Suprapubic skin (tissue), 4 donors: ENCODE results near the gene ETS2. TPM values are rescaled to one million over a fixed set of nuclear protein-coding genes. Genes with fewer than 3 reads are reported as not detected.

Experiments
- DNase-seq, 2 donors: peaks; one replicate each; pipeline ENCODE4 v3.0.0-alpha.2; 2019; ENCODE audit warnings: low spot score in 2 of 2
- H3K27ac ChIP-seq: fragments of 200-600 bp; sonication (generic); one replicate; pipeline ENCODE4 v1.5.1; 2019
- H3K27me3 ChIP-seq: fragments of 200-600 bp; sonication (generic); one replicate; pipeline ENCODE4 v1.5.1; 2019
- H3K36me3 ChIP-seq: fragments of 200-600 bp; sonication (generic); one replicate; pipeline ENCODE4 v1.5.1; 2019
- H3K4me1 ChIP-seq: fragments of 200-600 bp; sonication (generic); one replicate; pipeline ENCODE4 v1.5.1; 2019
- H3K4me3 ChIP-seq: fragments of 200-600 bp; sonication (generic); one replicate; pipeline ENCODE4 v1.5.1; 2019; ENCODE audit warnings: mild to moderate bottlenecking
- H3K9me3 ChIP-seq: fragments of 200-600 bp; sonication (generic); one replicate; pipeline ENCODE4 v1.5.1; 2019
- CTCF ChIP-seq, 2 donors: fragments of 200-600 bp in 1 of 2; fragments of 450-650 bp in 1 of 2; sonication (generic) in 1 of 2; IDR thresholded peaks; one replicate each; pipeline ENCODE4 v1.5.1; 2016 to 2019; ENCODE audit warnings: antibody characterized with exemption in 2 of 2, mild to moderate bottlenecking in 1 of 2, moderate library complexity in 1 of 2
- EP300 ChIP-seq: sonication (generic); formaldehyde crosslinking; IDR thresholded peaks from one replicate; pipeline ENCODE4 v1.6.1; 2017; ENCODE audit warnings: antibody characterized with exemption
- POLR2A ChIP-seq, 2 donors: fragments of 450-650 bp; IDR thresholded peaks; one replicate each; pipeline ENCODE4 v1.6.1; 2017; ENCODE audit warnings: antibody characterized with exemption in 2 of 2, mild to moderate bottlenecking in 2 of 2, moderate library complexity in 2 of 2
- POLR2AphosphoS5 ChIP-seq, 3 donors: sonication (generic); formaldehyde crosslinking; IDR thresholded peaks; one replicate each; pipeline ENCODE4 v1.6.1; 2017; ENCODE audit warnings: antibody characterized with exemption in 3 of 3
- WGBS: methylation state at CpG from one replicate; pipeline ENCODE4 v1.1.5; 2018; 5-methylcytosine and 5-hydroxymethylcytosine counted together
- total RNA-seq, 4 donors: library from RNA; depleted of rRNA; stranded (reverse); fragments of >200 nt; gene quantifications; one replicate each; pipeline ENCODE4 v1.1.0, GENCODE V29; 2016

Gene ETS2
- total RNA-seq, 4 donors from 2014 or later: 198 to 510 (median 416) TPM

GRCh38 chr21:38819719-38820159 lies 14.0 kb downstream of the ETS2 start:
- Histone ChIP-seq H3K27me3 (no peaks in the 10 kb centered on the region), H3K4me1 (peaks cover 27% of the 10 kb centered on the region), H3K4me3 (no peak overlapping the region), H3K36me3 (peaks cover 91% of the 10 kb centered on the region), H3K9me3 (no peaks in the 10 kb centered on the region), H3K27ac (peak overlapping the region; percentile 67)
- no peak for DNase-seq
- WGBS: 71% methylated on average over 8 of the region's 8 CpGs
- TF ChIP-seq POLR2AphosphoS5 (IDR thresholded peaks at IDR 0.05): no peak
- TF ChIP-seq POLR2A (IDR thresholded peaks at IDR 0.05): no peak
- TF ChIP-seq EP300: no peak
- no peak for TF ChIP-seq CTCF (IDR thresholded peaks at IDR 0.05)

GRCh38 chr21:38820471-38821239 lies 14.9 kb downstream of the ETS2 start:
- no peak for DNase-seq

GRCh38 chr21:38821248-38821647 lies 15.5 kb downstream of the ETS2 start:
- Histone ChIP-seq H3K27me3 (no peaks in the 10 kb centered on the region), H3K9me3 (no peaks in the 10 kb centered on the region), H3K4me1 (peaks cover 32% of the 10 kb centered on the region), H3K36me3 (peaks cover 79% of the 10 kb centered on the region), H3K4me3 (no peak overlapping the region), H3K27ac (no peak overlapping the region)
- no peak for DNase-seq
- no peak for TF ChIP-seq POLR2AphosphoS5 (IDR thresholded peaks at IDR 0.05)
- no peak for TF ChIP-seq EP300
- TF ChIP-seq POLR2A (IDR thresholded peaks at IDR 0.05): no peak
- no peak for TF ChIP-seq CTCF (IDR thresholded peaks at IDR 0.05)
- WGBS: 91% methylated on average over 6 of the region's 6 CpGs

More at GRCh38 chr21:38820471-38821239, 14.9 kb downstream of the ETS2 start:
- WGBS: 81% methylated on average over 18 of the region's 18 CpGs
- TF ChIP-seq EP300: no peak
- TF ChIP-seq CTCF (IDR thresholded peaks at IDR 0.05): no peak
- TF ChIP-seq POLR2A (IDR thresholded peaks at IDR 0.05): no peak
- TF ChIP-seq POLR2AphosphoS5 (IDR thresholded peaks at IDR 0.05): peak in 1 of 3 donors; percentile 8
- H3K27ac ChIP-seq: peak overlapping the region; percentile 67
- peaks cover 32% of the 10 kb centered on the region for H3K4me1 ChIP-seq
- no peak overlapping the region for H3K4me3 ChIP-seq
- no peaks in the 10 kb centered on the region for H3K27me3 ChIP-seq
- H3K36me3 ChIP-seq: peaks cover 82% of the 10 kb centered on the region
- H3K9me3 ChIP-seq: no peaks in the 10 kb centered on the region

- no peak overlapping the region for H3K27ac ChIP-seq
- H3K4me3 ChIP-seq: no peak overlapping the region
- no peak for DNase-seq
- TF ChIP-seq POLR2AphosphoS5 (IDR thresholded peaks at IDR 0.05): no peak
- TF ChIP-seq EP300: no peak
- no peak for TF ChIP-seq POLR2A (IDR thresholded peaks at IDR 0.05)
- no peak for TF ChIP-seq CTCF (IDR thresholded peaks at IDR 0.05)
- WGBS: 100% methylated on average over 5 of the region's 9 CpGs
- H3K36me3 ChIP-seq: peaks cover 70% of the 10 kb centered on the region
- H3K9me3 ChIP-seq: no peaks in the 10 kb centered on the region
- H3K4me1 ChIP-seq: peaks cover 32% of the 10 kb centered on the region
- H3K27me3 ChIP-seq: no peaks in the 10 kb centered on the region
Observed at GRCh38 chr21:38821959-38822682, 16.4 kb downstream of the ETS2 start.

- 78% methylated on average over 26 of the region's 26 CpGs for WGBS
- TF ChIP-seq EP300 (no peak), CTCF (IDR thresholded peaks at IDR 0.05) (no peak), POLR2A (IDR thresholded peaks at IDR 0.05) (no peak), POLR2AphosphoS5 (IDR thresholded peaks at IDR 0.05) (no peak)
- Histone ChIP-seq H3K27ac (no peak overlapping the region), H3K36me3 (peaks cover 63% of the 10 kb centered on the region), H3K9me3 (no peaks in the 10 kb centered on the region), H3K4me3 (no peak overlapping the region), H3K4me1 (peaks cover 25% of the 10 kb centered on the region), H3K27me3 (no peaks in the 10 kb centered on the region)
- no peak for DNase-seq
Observed at GRCh38 chr21:38822778-38823238, 17.1 kb downstream of the ETS2 start.
